Neutrophil (primary cell): ENCODE data around the gene HDAC8.

Experiments
- H3K27ac ChIP-seq: fragments of 200-600 bp; sonication (generic); 2 replicates; pipeline ENCODE4 v1.5.1; 2016; ENCODE audit warnings: mild to moderate bottlenecking, moderate library complexity
- H3K27me3 ChIP-seq: fragments of 200-600 bp; sonication (generic); 2 replicates; pipeline ENCODE4 v1.6.0; 2016; ENCODE audit warnings: mild to moderate bottlenecking
- H3K36me3 ChIP-seq: fragments of 200-600 bp; sonication (generic); 2 replicates; pipeline ENCODE4 v1.5.1; 2017
- H3K4me1 ChIP-seq, 2 experiments: fragments of 200-600 bp in 1 of 2; sonication (generic) in 1 of 2; 1 replicate in 1 of 2; 2 replicates in 1 of 2; pipeline versions ENCODE4 v1.5.1 to v1.6.1; 2013 to 2016; ENCODE audit warnings: low read depth in 1 of 2, low read length in 1 of 2, mild to moderate bottlenecking in 1 of 2, moderate library complexity in 1 of 2; ENCODE audit not compliant: control insufficient read depth in 1 of 2, insufficient read depth in 1 of 2
- H3K4me3 ChIP-seq, 2 experiments: fragments of 200-600 bp in 1 of 2; sonication (generic) in 1 of 2; 1 replicate in 1 of 2; 2 replicates in 1 of 2; pipeline ENCODE4 v1.5.1; 2013 to 2016; ENCODE audit warnings: low read depth in 1 of 2, low read length in 1 of 2, mild to moderate bottlenecking in 1 of 2, moderate library complexity in 1 of 2
- H3K9me3 ChIP-seq: fragments of 200-600 bp; sonication (generic); 2 replicates; pipeline ENCODE4 v1.5.1; 2016
- TF ChIP-seq, protein P1 (sequence below): fragments of 200-600 bp; sonication (generic); IDR thresholded peaks from 2 replicates; pipeline ENCODE4 v1.5.1; 2016; ENCODE audit warnings: antibody characterized with exemption

The HDAC8 gene

GRCh38 chrX:72294497-72294896, 278.1 kb downstream of the HDAC8 start:
- TF ChIP-seq, protein P1, sequence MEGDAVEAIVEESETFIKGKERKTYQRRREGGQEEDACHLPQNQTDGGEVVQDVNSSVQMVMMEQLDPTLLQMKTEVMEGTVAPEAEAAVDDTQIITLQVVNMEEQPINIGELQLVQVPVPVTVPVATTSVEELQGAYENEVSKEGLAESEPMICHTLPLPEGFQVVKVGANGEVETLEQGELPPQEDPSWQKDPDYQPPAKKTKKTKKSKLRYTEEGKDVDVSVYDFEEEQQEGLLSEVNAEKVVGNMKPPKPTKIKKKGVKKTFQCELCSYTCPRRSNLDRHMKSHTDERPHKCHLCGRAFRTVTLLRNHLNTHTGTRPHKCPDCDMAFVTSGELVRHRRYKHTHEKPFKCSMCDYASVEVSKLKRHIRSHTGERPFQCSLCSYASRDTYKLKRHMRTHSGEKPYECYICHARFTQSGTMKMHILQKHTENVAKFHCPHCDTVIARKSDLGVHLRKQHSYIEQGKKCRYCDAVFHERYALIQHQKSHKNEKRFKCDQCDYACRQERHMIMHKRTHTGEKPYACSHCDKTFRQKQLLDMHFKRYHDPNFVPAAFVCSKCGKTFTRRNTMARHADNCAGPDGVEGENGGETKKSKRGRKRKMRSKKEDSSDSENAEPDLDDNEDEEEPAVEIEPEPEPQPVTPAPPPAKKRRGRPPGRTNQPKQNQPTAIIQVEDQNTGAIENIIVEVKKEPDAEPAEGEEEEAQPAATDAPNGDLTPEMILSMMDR: no peak
- H3K36me3 ChIP-seq: no peaks in the 10 kb centered on the region
- no peaks in the 10 kb centered on the region for H3K9me3 ChIP-seq
- peaks cover 12% of the 10 kb centered on the region for H3K27me3 ChIP-seq
- no peak overlapping the region for H3K4me3 ChIP-seq
- H3K4me1 ChIP-seq: no peaks in the 10 kb centered on the region
- no peak overlapping the region for H3K27ac ChIP-seq

- no peaks in the 10 kb centered on the region for H3K4me1 ChIP-seq
- no peak overlapping the region for H3K27ac ChIP-seq
- no peaks in the 10 kb centered on the region for H3K36me3 ChIP-seq
- no peaks in the 10 kb centered on the region for H3K27me3 ChIP-seq
- no peaks in the 10 kb centered on the region for H3K9me3 ChIP-seq
- no peak overlapping the region for H3K4me3 ChIP-seq
- TF ChIP-seq, protein P1: no peak
Measured at GRCh38 chrX:72282302-72282701, 290.3 kb downstream of the HDAC8 start.

GRCh38 chrX:72280321-72280845, 292.3 kb downstream of the HDAC8 start:
- Histone ChIP-seq H3K4me3 (no peak overlapping the region), H3K27me3 (no peaks in the 10 kb centered on the region), H3K27ac (no peak overlapping the region), H3K36me3 (no peaks in the 10 kb centered on the region), H3K4me1 (peaks cover 0 to 11% of the 10 kb centered on the region in 2 experiments), H3K9me3 (no peaks in the 10 kb centered on the region)
- TF ChIP-seq, protein P1: no peak
